GM20000 (cell line): Measurements from ENCODE around the gene PSMC3.

ENCODE experiments used
- DNase-seq: peaks from one replicate; pipeline ENCODE4 v3.0.0; 2012; ENCODE audit warnings: low spot score
- CTCF ChIP-seq: IDR thresholded peaks from 2 replicates; pipeline ENCODE4 v1.5.1; 2012; ENCODE audit warnings: mild to moderate bottlenecking, control low read depth; ENCODE audit errors: extremely low read depth, missing control alignments

The PSMC3 gene

GRCh38 chr11:47436726-47437125, 10.5 kb upstream of the PSMC3 start:
- no peak for DNase-seq
- TF ChIP-seq CTCF = no peak

GRCh38 chr11:47435687-47436086, 9.4 kb upstream of the PSMC3 start:
- TF ChIP-seq CTCF = no peak
- DNase-seq = no peak

- TF ChIP-seq CTCF = no peak
- DNase-seq = no peak
These were observed 8.0 kb upstream of the PSMC3 start for GRCh38 chr11:47434011-47434786.

GRCh38 chr11:47433157-47433556, 6.9 kb upstream of the PSMC3 start:
- DNase-seq = no peak
- no peak for TF ChIP-seq CTCF

- no peak for DNase-seq
- TF ChIP-seq CTCF = no peak
These were observed 5.3 kb upstream of the PSMC3 start for GRCh38 chr11:47431356-47432083.

GRCh38 chr11:47430524-47430923, 4.3 kb upstream of the PSMC3 start:
- no peak for DNase-seq
- no peak for TF ChIP-seq CTCF

GRCh38 chr11:47425611-47426010, 628 bp downstream of the PSMC3 start:
- DNase-seq = no peak

More at GRCh38 chr11:47425611-47426010, 628 bp downstream of the PSMC3 start:
- no peak for TF ChIP-seq CTCF
